ENCODE measurements around the gene KAZN.

The KAZN gene

DNA sequence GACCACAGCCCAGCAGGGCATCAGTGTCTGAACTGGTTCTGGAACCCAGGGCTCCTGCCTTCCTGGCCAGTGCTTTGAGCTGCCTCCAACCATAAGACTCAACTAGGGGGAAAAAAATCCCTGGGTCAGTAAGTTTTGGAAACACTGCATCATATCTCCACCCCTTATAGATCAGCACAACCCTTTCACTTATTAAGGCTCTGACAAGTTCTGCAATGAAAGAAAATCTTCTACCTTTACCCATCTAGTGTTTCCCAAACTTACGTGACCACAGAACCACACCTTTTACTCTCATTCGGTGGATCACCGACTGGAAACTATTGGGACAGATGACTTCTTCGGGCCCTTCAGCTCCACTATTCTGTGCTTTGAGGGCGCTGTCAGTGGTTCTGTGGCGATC, 476.7 kb downstream of the KAZN start:
- TF ChIP-seq, protein P1, sequence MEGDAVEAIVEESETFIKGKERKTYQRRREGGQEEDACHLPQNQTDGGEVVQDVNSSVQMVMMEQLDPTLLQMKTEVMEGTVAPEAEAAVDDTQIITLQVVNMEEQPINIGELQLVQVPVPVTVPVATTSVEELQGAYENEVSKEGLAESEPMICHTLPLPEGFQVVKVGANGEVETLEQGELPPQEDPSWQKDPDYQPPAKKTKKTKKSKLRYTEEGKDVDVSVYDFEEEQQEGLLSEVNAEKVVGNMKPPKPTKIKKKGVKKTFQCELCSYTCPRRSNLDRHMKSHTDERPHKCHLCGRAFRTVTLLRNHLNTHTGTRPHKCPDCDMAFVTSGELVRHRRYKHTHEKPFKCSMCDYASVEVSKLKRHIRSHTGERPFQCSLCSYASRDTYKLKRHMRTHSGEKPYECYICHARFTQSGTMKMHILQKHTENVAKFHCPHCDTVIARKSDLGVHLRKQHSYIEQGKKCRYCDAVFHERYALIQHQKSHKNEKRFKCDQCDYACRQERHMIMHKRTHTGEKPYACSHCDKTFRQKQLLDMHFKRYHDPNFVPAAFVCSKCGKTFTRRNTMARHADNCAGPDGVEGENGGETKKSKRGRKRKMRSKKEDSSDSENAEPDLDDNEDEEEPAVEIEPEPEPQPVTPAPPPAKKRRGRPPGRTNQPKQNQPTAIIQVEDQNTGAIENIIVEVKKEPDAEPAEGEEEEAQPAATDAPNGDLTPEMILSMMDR (IDR thresholded peaks at IDR 0.05; ENCODE audit: borderline replicate concordance, control extremely low read depth, extremely low read depth, insufficient read depth, missing control alignments) = no peak
- DNase-seq (ENCODE audit: low spot score) = no peak
- in situ Hi-C loops (cut with MboI; ENCODE audit: low sequenced_read_pairs, unreplicated experiment) = no loop called here

DNA sequence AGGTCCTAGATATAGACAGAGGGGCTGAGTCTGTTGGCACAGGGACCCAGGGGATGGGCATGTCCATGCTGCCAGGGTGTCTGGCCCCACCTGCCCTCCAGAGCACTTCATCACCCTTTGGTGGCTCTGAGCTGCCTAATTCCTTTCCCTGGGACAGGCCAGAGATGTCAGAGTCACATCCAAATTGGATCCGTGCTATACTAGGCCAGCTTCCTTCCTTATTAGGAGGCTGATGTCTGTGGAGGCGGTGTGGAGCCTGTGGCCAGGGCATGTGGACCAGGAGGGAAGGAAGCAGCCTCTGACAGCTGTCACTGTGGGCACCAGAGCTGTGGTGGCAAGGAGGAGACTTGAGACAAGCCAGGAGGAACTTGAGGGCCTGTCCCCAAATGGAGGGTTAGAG, 477.3 kb downstream of the KAZN start:
- no peak for DNase-seq (ENCODE audit: low spot score)
- TF ChIP-seq, protein P1 (IDR thresholded peaks at IDR 0.05; ENCODE audit: borderline replicate concordance, control extremely low read depth, extremely low read depth, insufficient read depth, missing control alignments) = no peak
- in situ Hi-C loops (cut with MboI; ENCODE audit: low sequenced_read_pairs, unreplicated experiment) = no loop called here

DNA sequence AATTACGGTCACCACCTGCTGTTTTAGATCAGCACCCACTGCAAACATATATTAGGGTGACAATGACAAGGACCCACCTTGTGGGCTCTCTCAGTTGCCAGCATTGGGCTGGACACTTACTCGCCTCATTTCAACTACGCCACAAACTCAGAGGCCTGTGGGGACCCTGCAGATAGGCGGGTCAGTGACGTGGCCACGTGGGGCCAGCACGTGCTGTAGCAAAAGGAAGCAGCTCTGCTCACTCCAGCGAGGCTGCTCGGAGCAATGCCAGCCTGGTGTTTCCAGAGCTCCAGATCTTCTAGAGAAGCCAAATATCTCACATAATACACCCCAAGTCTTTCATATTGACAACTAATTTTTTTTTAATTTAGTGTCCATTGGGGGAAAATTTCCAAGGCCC, 478.3 kb downstream of the KAZN start:
- in situ Hi-C loops (cut with MboI; ENCODE audit: low sequenced_read_pairs, unreplicated experiment) = no loop called here
- DNase-seq (ENCODE audit: low spot score) = no peak
- TF ChIP-seq, protein P1 (IDR thresholded peaks at IDR 0.05; ENCODE audit: borderline replicate concordance, control extremely low read depth, extremely low read depth, insufficient read depth, missing control alignments) = no peak

DNA sequence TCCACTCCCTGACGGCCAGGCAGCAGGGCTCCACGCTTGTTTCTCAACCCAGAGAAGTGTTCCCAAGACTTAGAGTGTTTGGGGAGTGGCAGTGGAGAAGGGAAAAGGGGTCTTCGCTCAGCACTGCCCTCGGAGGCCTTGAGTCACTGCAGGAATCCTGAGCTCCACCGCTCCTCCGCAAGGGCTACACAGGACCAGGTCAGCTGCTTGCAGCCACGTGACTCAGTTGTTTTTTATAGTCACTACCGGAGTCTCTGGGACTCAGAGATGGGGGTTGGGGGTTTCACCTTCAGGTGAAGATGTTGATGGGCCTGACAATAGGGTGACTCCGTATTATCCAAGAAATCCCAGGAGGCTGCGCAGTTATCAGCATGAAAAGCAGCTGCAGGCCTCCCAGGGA, 478.9 kb downstream of the KAZN start:
- TF ChIP-seq, protein P1 (IDR thresholded peaks at IDR 0.05; ENCODE audit: borderline replicate concordance, control extremely low read depth, extremely low read depth, insufficient read depth, missing control alignments) = no peak
- in situ Hi-C loops (cut with MboI; ENCODE audit: low sequenced_read_pairs, unreplicated experiment) = no loop called here
- DNase-seq (ENCODE audit: low spot score) = no peak

DNA sequence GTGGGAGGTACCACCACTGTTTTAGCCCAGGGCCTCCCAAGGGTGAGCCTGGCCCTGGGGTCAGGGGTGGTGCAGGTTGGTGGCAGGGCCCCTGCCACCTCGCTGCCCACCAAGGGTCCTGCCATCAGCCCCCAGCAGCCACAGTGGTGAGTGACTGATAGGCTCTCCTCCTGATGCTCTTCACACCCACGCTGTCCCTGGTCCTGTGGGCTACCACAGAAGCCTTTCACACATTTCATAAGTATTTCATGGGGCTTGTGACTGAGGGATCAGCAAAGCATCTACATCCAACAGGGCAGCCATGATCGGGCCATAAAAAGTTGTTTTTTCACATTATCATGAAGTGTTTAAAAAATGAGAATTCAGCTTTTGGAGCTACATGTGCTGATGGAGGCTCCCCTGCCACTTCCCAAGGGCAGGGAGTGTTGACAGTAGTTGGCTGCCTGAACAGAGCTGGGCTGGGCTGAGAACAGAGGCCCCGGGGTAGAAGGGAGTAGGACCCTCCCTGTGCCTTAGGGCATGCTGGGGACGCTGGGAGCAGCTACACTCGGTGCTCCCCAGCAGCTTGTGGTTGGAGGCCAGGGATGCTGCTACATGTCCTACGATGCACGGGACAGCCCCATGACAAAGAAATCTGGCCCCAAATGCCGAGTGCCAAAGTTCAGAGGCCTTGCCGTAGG, 482.0 kb downstream of the KAZN start:
- in situ Hi-C loops (cut with MboI; ENCODE audit: low sequenced_read_pairs, unreplicated experiment) = no loop called here
- no peak for DNase-seq (ENCODE audit: low spot score)
- TF ChIP-seq, protein P1 (IDR thresholded peaks at IDR 0.05; ENCODE audit: borderline replicate concordance, control extremely low read depth, extremely low read depth, insufficient read depth, missing control alignments) = no peak

DNA sequence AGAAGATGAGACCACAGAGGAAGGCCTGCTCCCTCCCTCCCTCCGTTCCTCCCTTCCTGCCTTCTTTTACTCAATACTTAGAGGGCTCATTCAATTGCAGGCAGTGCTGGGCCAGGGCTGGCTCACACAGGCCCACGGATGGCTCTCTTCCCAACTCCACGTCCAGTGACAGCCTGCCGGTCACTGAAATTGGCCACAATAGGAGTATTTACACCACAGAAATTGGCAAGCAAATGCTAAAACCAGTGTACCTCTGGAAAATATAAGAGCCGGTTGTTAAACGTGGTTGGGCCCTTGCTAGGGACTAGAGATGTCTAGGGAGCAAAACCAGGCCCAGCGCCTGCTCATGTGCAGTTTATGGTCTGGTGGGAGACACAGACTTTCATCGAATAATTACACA, 482.6 kb downstream of the KAZN start:
- no peak for DNase-seq (ENCODE audit: low spot score)
- TF ChIP-seq, protein P1 (IDR thresholded peaks at IDR 0.05; ENCODE audit: borderline replicate concordance, control extremely low read depth, extremely low read depth, insufficient read depth, missing control alignments) = no peak
- in situ Hi-C loops (cut with MboI; ENCODE audit: low sequenced_read_pairs, unreplicated experiment) = no loop called here
